RWPE1 (cell line): Measurements from ENCODE around the gene KCNT2.

ENCODE experiments used
- CTCF ChIA-PET: fragments of 350-600 bp; sonication (Branson Sonifier 250); formaldehyde crosslinking; extraction: SDS; loops from one replicate; lab custom pipeline; 2021; lab: Yijun Ruan, JAX
- POLR2A ChIA-PET: fragments of 400-600 bp; formaldehyde crosslinking; extraction: SDS; loops from one replicate; lab custom pipeline; 2020; ENCODE audit warnings: antibody characterized with exemption; ENCODE audit not compliant: low non-redundant PET; lab: Yijun Ruan, JAX
- DNase-seq: peaks from one replicate; pipeline ENCODE4 v3.0.0; 2012; ENCODE audit warnings: low spot score
- H3K27ac ChIP-seq: fragments of 450-650 bp; 2 replicates; pipeline ENCODE4 v1.5.1; 2017
- TF ChIP-seq, protein P1 (sequence below): fragments of 450-650 bp; conservative IDR thresholded peaks from 2 replicates; pipeline ENCODE4 v1.5.1; 2017; ENCODE audit warnings: low read depth, mild to moderate bottlenecking

KCNT2 gene

DNA sequence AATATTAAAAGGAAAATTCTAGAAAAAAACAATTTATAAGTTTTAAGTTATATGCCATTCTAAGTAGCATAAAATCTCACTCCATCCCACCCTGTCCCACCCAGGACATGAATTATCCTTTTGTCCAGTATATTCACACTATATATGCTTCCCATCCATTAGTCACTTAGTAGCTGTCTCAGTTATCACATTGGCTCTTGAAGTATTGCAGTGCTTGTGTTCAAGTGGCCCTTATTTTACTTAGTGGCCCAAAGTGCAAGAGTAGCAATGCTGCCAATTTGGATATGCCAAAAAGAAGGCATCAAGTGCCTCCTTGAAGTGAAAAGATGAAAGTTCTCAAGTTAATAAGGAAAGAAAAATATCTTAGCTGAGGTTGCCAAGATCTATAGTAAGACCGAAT is 192.3 kb downstream of the KCNT2 start:
- H3K27ac ChIP-seq = no peak overlapping the region
- CTCF ChIA-PET = no interaction called here
- DNase-seq = no peak
- POLR2A ChIA-PET = no interaction called here
- TF ChIP-seq, protein P1, sequence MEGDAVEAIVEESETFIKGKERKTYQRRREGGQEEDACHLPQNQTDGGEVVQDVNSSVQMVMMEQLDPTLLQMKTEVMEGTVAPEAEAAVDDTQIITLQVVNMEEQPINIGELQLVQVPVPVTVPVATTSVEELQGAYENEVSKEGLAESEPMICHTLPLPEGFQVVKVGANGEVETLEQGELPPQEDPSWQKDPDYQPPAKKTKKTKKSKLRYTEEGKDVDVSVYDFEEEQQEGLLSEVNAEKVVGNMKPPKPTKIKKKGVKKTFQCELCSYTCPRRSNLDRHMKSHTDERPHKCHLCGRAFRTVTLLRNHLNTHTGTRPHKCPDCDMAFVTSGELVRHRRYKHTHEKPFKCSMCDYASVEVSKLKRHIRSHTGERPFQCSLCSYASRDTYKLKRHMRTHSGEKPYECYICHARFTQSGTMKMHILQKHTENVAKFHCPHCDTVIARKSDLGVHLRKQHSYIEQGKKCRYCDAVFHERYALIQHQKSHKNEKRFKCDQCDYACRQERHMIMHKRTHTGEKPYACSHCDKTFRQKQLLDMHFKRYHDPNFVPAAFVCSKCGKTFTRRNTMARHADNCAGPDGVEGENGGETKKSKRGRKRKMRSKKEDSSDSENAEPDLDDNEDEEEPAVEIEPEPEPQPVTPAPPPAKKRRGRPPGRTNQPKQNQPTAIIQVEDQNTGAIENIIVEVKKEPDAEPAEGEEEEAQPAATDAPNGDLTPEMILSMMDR = no peak

DNA sequence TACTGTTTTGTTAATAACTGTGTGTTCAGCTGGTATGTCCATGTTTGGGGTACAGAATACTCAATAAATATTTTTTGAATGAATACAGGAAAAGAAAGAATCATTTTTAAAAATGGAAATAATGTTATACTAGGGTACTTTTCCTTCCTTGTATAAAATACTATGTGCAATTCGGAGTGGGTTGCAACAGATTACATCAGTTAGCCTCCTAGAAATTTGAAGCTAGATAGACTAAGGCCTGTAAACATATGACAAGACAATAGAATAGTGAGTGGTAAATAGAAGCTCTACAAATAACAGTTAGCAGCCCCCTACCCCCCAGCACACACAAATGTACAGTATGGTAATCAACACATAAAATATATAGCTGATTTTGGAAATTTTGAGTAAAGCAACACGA is 195.9 kb downstream of the KCNT2 start:
- CTCF ChIA-PET = interaction anchor here (0.6 kb wide), 1 partner anchor 619 kb away, joined by 5 read pairs; no protein-coding TSS in a partner anchor
- POLR2A ChIA-PET = no interaction called here
- no peak overlapping the region for H3K27ac ChIP-seq

DNA sequence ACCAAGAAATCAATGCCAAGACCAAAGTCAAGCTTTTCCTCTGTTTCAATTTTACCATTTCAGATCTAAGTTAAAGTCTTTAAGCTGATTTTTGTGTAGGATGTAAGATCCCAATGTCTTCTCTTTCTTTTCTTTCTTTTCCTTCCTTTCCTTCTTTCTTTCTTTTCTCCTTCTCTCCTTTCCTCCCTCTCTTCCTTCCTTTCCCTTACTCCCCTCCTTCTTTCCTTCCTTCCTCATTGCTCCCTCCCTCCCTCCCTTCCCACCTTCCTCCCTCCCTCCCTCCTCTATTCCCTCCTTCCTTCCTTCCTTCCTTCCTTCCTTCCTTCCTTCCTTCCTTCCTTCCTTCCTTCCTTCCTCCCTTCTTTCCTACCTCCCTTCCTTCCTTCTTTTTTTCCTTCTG is 197.5 kb downstream of the KCNT2 start:
- TF ChIP-seq, protein P1 = no peak
- ChIA-PET POLR2A (no interaction called here), CTCF (interaction anchor here (0.6 to 0.7 kb wide), 2 partner anchors 454 to 1106 kb away, joined by 4 to 6 read pairs; no protein-coding TSS in a partner anchor)
- H3K27ac ChIP-seq = no peak overlapping the region
- no peak for DNase-seq

More for the DNA sequence above, 195.9 kb downstream of the KCNT2 start:
- no peak for DNase-seq
- TF ChIP-seq, protein P1 = no peak

DNA sequence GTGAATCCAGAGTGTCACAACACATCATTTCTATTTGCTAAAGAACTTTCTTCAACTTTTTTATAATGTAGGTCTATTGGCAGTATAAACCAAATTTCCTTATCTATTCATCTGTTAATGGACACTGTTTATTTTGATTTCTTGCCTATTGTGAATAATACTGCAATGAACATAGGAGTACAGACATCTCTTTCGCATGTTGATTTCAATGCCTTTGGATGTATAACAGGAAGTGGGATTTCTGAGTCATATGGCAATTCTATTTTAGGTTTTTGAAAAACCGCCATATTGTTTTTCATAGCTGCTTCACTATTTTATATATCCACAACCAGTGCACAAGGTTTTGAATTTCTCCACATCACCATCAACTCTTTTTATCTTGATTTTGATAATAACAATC is 198.7 kb downstream of the KCNT2 start:
- POLR2A ChIA-PET = no interaction called here
- no peak overlapping the region for H3K27ac ChIP-seq
- no peak for DNase-seq

DNA sequence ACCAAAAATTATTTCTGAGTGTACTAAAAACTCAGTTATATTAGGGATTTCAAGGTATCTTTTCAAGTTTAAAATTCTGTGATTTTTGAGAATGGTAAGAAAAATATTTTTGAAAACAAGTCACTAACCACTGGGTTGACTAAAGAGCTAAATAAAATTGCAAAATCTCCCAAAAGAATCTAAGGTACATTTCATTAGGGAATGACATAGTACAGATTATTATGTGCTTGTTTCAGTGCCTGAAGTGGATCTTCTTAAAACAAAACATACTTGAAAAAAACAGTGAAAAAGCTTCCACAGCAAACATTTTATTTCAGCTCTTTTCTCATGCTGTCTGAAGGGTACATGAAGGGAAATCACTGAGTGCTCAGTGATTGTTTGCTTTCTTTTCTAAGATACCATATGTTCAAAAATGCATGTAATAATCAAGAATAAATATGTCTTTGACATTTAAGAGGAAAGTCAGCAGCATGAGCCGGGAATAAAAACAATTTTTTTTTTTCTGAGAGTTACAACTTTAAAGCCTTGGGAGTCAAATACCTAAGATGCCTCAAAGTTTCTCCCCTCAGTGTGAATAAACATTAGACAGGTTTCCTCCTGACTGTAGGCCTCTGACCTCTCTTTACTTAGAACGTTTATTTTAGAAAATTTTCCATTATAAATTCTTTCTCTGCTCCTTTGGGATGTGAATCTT is 200.7 kb downstream of the KCNT2 start:
- no peak overlapping the region for H3K27ac ChIP-seq
- POLR2A ChIA-PET = no interaction called here
- no peak for DNase-seq
- CTCF ChIA-PET = interaction anchor here (0.8 kb wide), 1 partner anchor 824 kb away, joined by 3 read pairs; no protein-coding TSS in a partner anchor
- TF ChIP-seq, protein P1 = no peak

More for the DNA sequence above, 198.7 kb downstream of the KCNT2 start:
- TF ChIP-seq, protein P1 = no peak
- CTCF ChIA-PET = interaction anchor here (0.7 kb wide), 1 partner anchor 22 kb away, joined by 4 read pairs; no protein-coding TSS in a partner anchor

DNA sequence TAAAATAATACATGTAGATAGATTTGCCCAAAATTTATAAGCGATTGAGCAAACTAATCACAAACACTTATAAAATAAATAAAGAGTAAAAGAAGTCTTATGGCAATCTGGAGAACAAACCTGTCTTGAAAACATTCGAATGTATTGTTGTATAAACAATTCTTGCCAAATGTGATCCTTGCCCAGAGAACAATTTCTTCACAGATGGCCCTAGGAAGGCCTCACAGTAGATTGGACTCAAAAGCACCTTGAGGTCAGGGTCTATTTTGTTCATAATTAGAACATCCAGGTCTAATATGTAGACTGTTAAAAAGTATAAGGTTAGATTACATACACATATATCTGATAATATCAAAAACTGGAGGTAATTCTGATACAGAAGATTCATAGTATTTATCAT is 202.4 kb downstream of the KCNT2 start:
- TF ChIP-seq, protein P1 = no peak
- H3K27ac ChIP-seq = no peak overlapping the region
- POLR2A ChIA-PET = no interaction called here
- DNase-seq = no peak
- CTCF ChIA-PET = no interaction called here
